Ovary (tissue), 9 donors: ENCODE results near the gene DHODH. TPM values are rescaled to one million over a fixed set of nuclear protein-coding genes. Genes with fewer than 3 reads are reported as not detected.

Experiments
- DNase-seq, 5 donors: peaks; one replicate each; pipeline ENCODE4 v3.0.0-alpha.2; 2019 to 2020
- H3K27ac ChIP-seq, 2 donors: fragments of 200-600 bp; one replicate each; pipeline versions ENCODE4 v1.5.1 to v1.8.0; 2019 to 2022
- H3K27me3 ChIP-seq: fragments of 200-600 bp; one replicate; pipeline ENCODE4 v1.8.0; 2022
- H3K36me3 ChIP-seq: fragments of 200-600 bp; sonication (generic); one replicate; pipeline ENCODE4 v1.5.1; 2019
- H3K4me1 ChIP-seq: one replicate; pipeline ENCODE4 v1.8.1; 2013; ENCODE audit warnings: mild to moderate bottlenecking, moderate library complexity; ENCODE audit not compliant: insufficient read depth
- H3K4me3 ChIP-seq: fragments of 200-600 bp; sonication (generic); one replicate; pipeline ENCODE4 v1.5.1; 2017
- H3K9me3 ChIP-seq, 2 donors: fragments of 200-600 bp in 1 of 2; sonication (generic) in 1 of 2; one replicate each; pipeline versions ENCODE4 v1.5.1 to v1.8.1; 2013 to 2019; ENCODE audit warnings: mild to moderate bottlenecking in 1 of 2, moderate library complexity in 1 of 2
- EP300 ChIP-seq: sonication (generic); formaldehyde crosslinking; IDR thresholded peaks from one replicate; pipeline ENCODE4 v1.6.1; 2017; ENCODE audit warnings: antibody characterized with exemption
- POLR2A ChIP-seq: fragments of 450-650 bp; IDR thresholded peaks from one replicate; pipeline ENCODE4 v1.6.1; 2017; ENCODE audit warnings: antibody characterized with exemption, mild to moderate bottlenecking, moderate library complexity
- WGBS, 3 donors: extraction: QIAGEN DNeasy Blood & Tissue Kit in 1 of 3; methylation state at CpG; one replicate each; pipeline versions ENCODE4 v1.1.5 to v1.1.7; 2013 to 2017; 5-methylcytosine and 5-hydroxymethylcytosine counted together
- intact Hi-C, 4 donors: fragments of 100-400 bp; cut with DNase I; formaldehyde crosslinking; loops; one replicate each; pipeline versions ENCODE4 v1.11.0 to v1.15.1; 2022 to 2023
- polyA plus RNA-seq, 2 donors: library from polyadenylated mRNA; stranded (reverse); fragments of 200-250 nt in 1 of 2; fragments of 350-450 nt in 1 of 2; fragmentation: Illumina TruSeq in 1 of 2; extraction: RNeasy Lipid Tissue Mini Kit (QIAGEN cat#74804) in 1 of 2; gene quantifications; one replicate each; pipeline ENCODE4 v1.2.3, GENCODE V29; 2013 to 2014
- total RNA-seq, 7 donors: library from RNA; depleted of rRNA in 2 of 7; stranded (reverse); fragments of >200 nt in 2 of 7; fragmentation: NEBNext Ultra II Directional in 3 of 7; extraction: Animal tissue kit (Norgen Biotek cat#: 25700) in 3 of 7; gene quantifications; one replicate each; pipeline versions ENCODE4 v1.1.0 to v1.2.4, GENCODE V29; 2016 to 2023
- TF ChIP-seq, protein P1 (sequence below), 3 donors: fragments of 450-650 bp in 2 of 3; fragments of 200-600 bp in 1 of 3; IDR thresholded peaks; one replicate each; pipeline versions ENCODE4 v1.5.1 to v1.8.0; 2016 to 2022; ENCODE audit warnings: antibody characterized with exemption in 3 of 3, mild to moderate bottlenecking in 1 of 3
- donor health status: DM: no; HTN: no; CAD: no; lungs with moderate emphysema.
- donor health status: DM: no; HTN: no; CAD: no.
- donor health status: Bipolar disorder and iron deficiency.
- donor health status: DM: yes; HTN: yes; CAD: no.
- donor health status: DM: no; HTN: no; CAD: no.
- donor health status: DM: yes; HTN: yes; CAD: no.

The DHODH gene
- total and polyA plus RNA-seq, 9 donors: 3.2 to 13.0 (median 9.4) TPM

DNA sequence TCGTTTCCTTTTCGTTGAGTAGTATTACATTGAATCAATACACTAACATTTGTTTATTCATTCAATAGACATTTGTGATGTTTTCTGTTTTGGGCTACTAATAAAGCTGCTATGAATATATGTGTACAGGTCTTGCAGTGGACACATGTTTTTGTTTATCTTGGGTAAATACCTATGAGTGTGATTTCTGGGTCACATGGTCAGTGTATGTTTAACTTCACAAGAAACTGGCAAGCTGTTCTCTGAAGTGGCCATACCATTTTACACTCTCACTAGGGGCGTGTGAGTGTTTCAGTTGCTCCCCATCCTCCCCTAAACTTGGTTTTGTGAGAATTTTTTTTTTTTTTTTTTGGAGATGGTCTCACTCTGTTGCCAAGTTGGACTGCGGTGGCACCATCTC, 43.3 kb upstream of the DHODH start:
- Histone ChIP-seq H3K4me1 (no peaks in the 10 kb centered on the region), H3K27me3 (no peaks in the 10 kb centered on the region), H3K4me3 (no peak overlapping the region), H3K27ac (no peak overlapping the region), H3K9me3 (no peaks in the 10 kb centered on the region), H3K36me3 (no peaks in the 10 kb centered on the region)
- intact Hi-C loops: no loop called here
- no peak for DNase-seq
- WGBS, 3 donors: 85 to 89% (median 88%) methylated on average over 4 of the region's 4 CpGs
- no peak for TF ChIP-seq EP300

DNA sequence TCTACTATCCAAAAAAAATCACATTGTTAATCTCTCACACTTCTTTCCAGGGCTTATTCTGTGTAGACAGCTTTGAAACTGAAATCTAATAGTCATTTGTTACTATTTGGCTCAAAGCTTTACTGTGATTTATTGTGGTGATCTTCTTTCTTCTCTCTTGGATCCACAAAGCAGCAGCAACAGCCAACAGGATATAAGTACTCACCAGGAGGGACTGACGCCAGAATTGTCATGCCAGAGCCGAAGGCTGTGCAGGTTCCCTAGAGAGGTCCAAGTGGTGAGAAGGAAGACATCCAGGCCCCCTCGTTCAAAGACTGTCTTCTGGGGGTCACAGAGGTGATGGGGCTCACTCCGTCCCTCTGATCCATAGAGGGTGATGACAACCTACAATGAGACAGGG, 41.6 kb upstream of the DHODH start:
- no peak for TF ChIP-seq EP300
- no peak for TF ChIP-seq POLR2A
- TF ChIP-seq, protein P1, sequence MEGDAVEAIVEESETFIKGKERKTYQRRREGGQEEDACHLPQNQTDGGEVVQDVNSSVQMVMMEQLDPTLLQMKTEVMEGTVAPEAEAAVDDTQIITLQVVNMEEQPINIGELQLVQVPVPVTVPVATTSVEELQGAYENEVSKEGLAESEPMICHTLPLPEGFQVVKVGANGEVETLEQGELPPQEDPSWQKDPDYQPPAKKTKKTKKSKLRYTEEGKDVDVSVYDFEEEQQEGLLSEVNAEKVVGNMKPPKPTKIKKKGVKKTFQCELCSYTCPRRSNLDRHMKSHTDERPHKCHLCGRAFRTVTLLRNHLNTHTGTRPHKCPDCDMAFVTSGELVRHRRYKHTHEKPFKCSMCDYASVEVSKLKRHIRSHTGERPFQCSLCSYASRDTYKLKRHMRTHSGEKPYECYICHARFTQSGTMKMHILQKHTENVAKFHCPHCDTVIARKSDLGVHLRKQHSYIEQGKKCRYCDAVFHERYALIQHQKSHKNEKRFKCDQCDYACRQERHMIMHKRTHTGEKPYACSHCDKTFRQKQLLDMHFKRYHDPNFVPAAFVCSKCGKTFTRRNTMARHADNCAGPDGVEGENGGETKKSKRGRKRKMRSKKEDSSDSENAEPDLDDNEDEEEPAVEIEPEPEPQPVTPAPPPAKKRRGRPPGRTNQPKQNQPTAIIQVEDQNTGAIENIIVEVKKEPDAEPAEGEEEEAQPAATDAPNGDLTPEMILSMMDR (IDR thresholded peaks at IDR 0.05): no peak
- Histone ChIP-seq H3K27me3 (no peaks in the 10 kb centered on the region), H3K36me3 (no peaks in the 10 kb centered on the region), H3K9me3 (no peaks in the 10 kb centered on the region), H3K4me3 (no peak overlapping the region), H3K27ac (no peak overlapping the region), H3K4me1 (no peaks in the 10 kb centered on the region)
- no peak for DNase-seq
- intact Hi-C loops: no loop called here
- 51 to 72% (median 57%) methylated on average over 4 of the region's 4 CpGs for WGBS, 3 donors

DNA sequence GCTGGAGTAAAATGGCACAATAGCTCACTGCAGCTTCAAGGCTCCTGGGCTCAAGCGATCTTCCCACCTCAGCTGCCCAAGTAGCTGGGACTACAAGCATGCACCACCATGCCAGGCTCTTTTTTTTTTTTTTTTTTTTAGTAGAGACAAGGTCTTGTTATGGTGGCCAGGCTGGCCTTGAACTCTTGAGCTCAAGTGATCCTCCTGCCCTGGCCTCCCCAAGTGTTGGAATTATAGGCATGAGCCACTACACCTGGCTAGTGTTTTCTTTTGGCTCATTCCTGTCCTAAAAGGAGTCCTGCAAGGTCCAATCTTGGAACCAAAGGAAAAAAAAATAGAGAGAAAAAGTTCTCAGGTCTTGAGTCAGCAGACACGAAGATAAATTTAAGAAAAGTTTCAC, 39.2 kb upstream of the DHODH start:
- WGBS, 3 donors: 82 to 91% (median 89%) methylated on average over 2 of the region's 2 CpGs
- Histone ChIP-seq H3K9me3 (no peaks in the 10 kb centered on the region), H3K27me3 (no peaks in the 10 kb centered on the region), H3K27ac (no peak overlapping the region), H3K4me3 (no peak overlapping the region), H3K36me3 (no peaks in the 10 kb centered on the region), H3K4me1 (no peaks in the 10 kb centered on the region)
- TF ChIP-seq EP300 (no peak), POLR2A (no peak)
- TF ChIP-seq, protein P1 (IDR thresholded peaks at IDR 0.05): no peak
- intact Hi-C loops: no loop called here
- no peak for DNase-seq

DNA sequence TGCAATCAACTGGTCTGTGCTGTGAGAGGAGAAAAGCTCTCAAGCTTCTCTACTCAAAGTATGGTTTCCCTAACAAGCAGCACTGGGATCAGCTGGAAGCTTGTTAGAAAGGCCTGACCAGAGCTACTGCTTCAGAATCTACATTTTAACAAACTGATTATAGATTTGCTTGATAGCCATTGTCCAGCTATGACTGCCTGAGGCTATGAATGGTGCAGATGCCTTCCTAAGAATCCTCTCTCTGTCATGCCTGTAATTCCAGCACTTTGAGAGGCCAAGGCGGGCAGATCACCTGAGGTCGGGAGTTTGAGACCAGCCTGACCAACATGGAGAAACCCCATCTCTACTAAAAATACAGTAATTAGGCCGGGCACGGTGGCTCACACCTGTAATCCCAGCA, 37.0 kb upstream of the DHODH start:
- no peaks in the 10 kb centered on the region for H3K4me1 ChIP-seq
- intact Hi-C loops: no loop called here
- DNase-seq: no peak
- WGBS, 3 donors: 83 to 91% (median 90%) methylated on average over 4 of the region's 4 CpGs
- H3K27ac ChIP-seq: no peak overlapping the region
- no peaks in the 10 kb centered on the region for H3K9me3 ChIP-seq
- H3K27me3 ChIP-seq: no peaks in the 10 kb centered on the region
- no peak overlapping the region for H3K4me3 ChIP-seq
- TF ChIP-seq POLR2A (no peak), EP300 (no peak)
- TF ChIP-seq, protein P1 (IDR thresholded peaks at IDR 0.05): no peak
- no peaks in the 10 kb centered on the region for H3K36me3 ChIP-seq

DNA sequence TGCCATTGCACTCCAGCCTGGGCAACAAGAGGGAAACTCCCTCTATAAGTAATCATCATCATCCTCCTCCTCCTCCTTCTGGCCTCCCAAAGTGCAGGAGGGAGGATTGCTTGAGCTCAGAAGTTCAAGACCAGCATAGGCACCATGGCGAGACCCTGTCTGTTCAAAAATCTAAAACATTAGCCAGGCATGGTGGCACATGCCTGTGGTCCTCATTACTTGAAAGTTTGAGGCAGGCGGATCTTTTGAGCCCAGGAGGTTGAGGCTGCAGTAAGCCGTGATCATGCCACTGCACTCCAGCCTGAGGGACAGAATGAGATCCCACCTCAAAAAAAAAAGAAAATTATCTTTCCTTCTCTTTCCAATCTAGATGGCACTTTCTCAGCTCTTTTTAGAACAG, 36.2 kb upstream of the DHODH start:
- WGBS, 3 donors: 82 to 100% (median 90%) methylated on average over 3 of the region's 3 CpGs
- H3K9me3 ChIP-seq: no peaks in the 10 kb centered on the region
- no peak for DNase-seq
- intact Hi-C loops: no loop called here
- H3K4me3 ChIP-seq: no peak overlapping the region
- no peaks in the 10 kb centered on the region for H3K4me1 ChIP-seq
- H3K27ac ChIP-seq: no peak overlapping the region
- no peaks in the 10 kb centered on the region for H3K36me3 ChIP-seq
- no peak for TF ChIP-seq POLR2A
- H3K27me3 ChIP-seq: no peaks in the 10 kb centered on the region

DNA sequence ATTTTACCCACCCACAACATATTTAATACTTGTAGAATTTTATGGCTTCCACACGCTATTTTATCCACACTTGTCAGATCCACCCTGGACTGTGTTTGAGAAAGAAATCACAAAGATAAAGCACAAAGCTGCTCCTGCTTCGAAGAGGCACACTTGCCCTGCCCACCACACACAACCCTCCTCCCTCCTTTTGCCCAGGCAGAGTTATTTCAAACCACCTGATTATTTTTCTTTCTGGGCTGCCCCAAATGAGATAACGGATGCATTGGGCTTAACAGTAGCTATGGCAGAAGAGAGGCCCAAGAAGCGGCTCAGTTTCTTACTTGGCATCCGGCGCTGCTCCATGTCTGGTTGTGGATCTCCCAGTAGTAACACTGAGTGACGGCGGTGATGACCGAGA, 35.5 kb upstream of the DHODH start:
- Histone ChIP-seq H3K4me3 (no peak overlapping the region), H3K36me3 (no peaks in the 10 kb centered on the region), H3K27ac (no peak overlapping the region), H3K9me3 (no peaks in the 10 kb centered on the region), H3K27me3 (no peaks in the 10 kb centered on the region), H3K4me1 (no peaks in the 10 kb centered on the region)
- WGBS, 3 donors: 65 to 77% (median 71%) methylated on average over 9 of the region's 9 CpGs
- TF ChIP-seq POLR2A (no peak), EP300 (no peak)
- TF ChIP-seq, protein P1 (IDR thresholded peaks at IDR 0.05): no peak
- DNase-seq: no peak
- intact Hi-C loops: no loop called here
